BJ (cell line): Measurements from ENCODE around the gene CUBN. TPM values are rescaled to one million over a fixed set of nuclear protein-coding genes. Genes with fewer than 3 reads are reported as not detected.

Source experiments
- CTCF ChIA-PET: fragments of 350-600 bp; formaldehyde crosslinking; extraction: SDS; loops from one replicate; lab custom pipeline; 2021; ENCODE audit warnings: antibody characterized with exemption, inconsistent platforms; lab: Yijun Ruan, JAX
- POLR2A ChIA-PET: fragments of 300-600 bp; sonication (Branson Sonifier 250); formaldehyde crosslinking; extraction: SDS; loops from one replicate; lab custom pipeline; 2021; ENCODE audit warnings: antibody characterized with exemption; lab: Charles Lee
- DNase-seq: peaks from one replicate; pipeline ENCODE4 v3.0.0-alpha.2; 2011; ENCODE audit warnings: low read depth
- H3K27me3 ChIP-seq: 2 replicates; pipeline ENCODE4 v1.6.0; 2011; ENCODE audit warnings: low read length; ENCODE audit not compliant: control insufficient read depth, insufficient read depth
- H3K36me3 ChIP-seq: 2 replicates; pipeline ENCODE4 v1.5.1; 2011; ENCODE audit warnings: low read length; ENCODE audit not compliant: control insufficient read depth, insufficient read depth
- H3K4me3 ChIP-seq: 2 replicates; pipeline ENCODE4 v1.5.1; 2011; ENCODE audit warnings: low read depth, mild to moderate bottlenecking, control low read depth, low read length
- CTCF ChIP-seq: IDR thresholded peaks from 2 replicates; pipeline ENCODE4 v1.5.1; 2011; ENCODE audit warnings: low read depth, mild to moderate bottlenecking, control low read depth, inconsistent platforms, low read length, moderate library complexity; ENCODE audit not compliant: insufficient read depth
- polyA plus RNA-seq: library from polyadenylated mRNA; depleted of rRNA; stranded (reverse); fragments of >200 nt; gene quantifications from 2 replicates; pipeline ENCODE4 v1.2.3, GENCODE V29; 2011

Gene CUBN
- polyA plus RNA-seq, 1 experiment = 0.39 TPM

GRCh38 chr10:16887565-16887964 is 242.0 kb downstream of the CUBN start:
- Histone ChIP-seq H3K36me3 (no peaks in the 10 kb centered on the region), H3K27me3 (0 out of 2 replicates have a peak, but pooled peaks cover 2% of the 10 kb centered on the region), H3K4me3 (no peak overlapping the region)
- ChIA-PET CTCF (interaction anchor here (0.5 kb wide), 1 partner anchor 303 kb away, joined by 4 read pairs; no protein-coding TSS in a partner anchor), POLR2A (no interaction called here)
- TF ChIP-seq CTCF = no peak
- no peak for DNase-seq

GRCh38 chr10:16886031-16886430 is 243.6 kb downstream of the CUBN start:
- H3K27me3 ChIP-seq = 0 out of 2 replicates have a peak, but pooled peaks cover 2% of the 10 kb centered on the region
- ChIA-PET CTCF (interaction anchor here (1.0 kb wide), 1 partner anchor 11 kb away, joined by 3 read pairs; no protein-coding TSS in a partner anchor), POLR2A (no interaction called here)
- H3K4me3 ChIP-seq = no peak overlapping the region
- no peak for DNase-seq
- TF ChIP-seq CTCF = no peak
- no peaks in the 10 kb centered on the region for H3K36me3 ChIP-seq

GRCh38 chr10:16884497-16884896 is 245.1 kb downstream of the CUBN start:
- Histone ChIP-seq H3K36me3 (no peaks in the 10 kb centered on the region), H3K4me3 (no peak overlapping the region), H3K27me3 (no peaks in the 10 kb centered on the region; the same call in 1 of the 2 replicates)
- CTCF ChIA-PET = interaction anchor here (0.8 kb wide), 1 partner anchor 57 kb away, joined by 4 read pairs; no protein-coding TSS in a partner anchor
- TF ChIP-seq CTCF = no peak
- POLR2A ChIA-PET = no interaction called here
- no peak for DNase-seq

- no peak for DNase-seq
- Histone ChIP-seq H3K36me3 (no peaks in the 10 kb centered on the region), H3K4me3 (no peak overlapping the region), H3K27me3 (no peaks in the 10 kb centered on the region; the same call in 1 of the 2 replicates)
- ChIA-PET POLR2A (no interaction called here), CTCF (no interaction called here)
- no peak for TF ChIP-seq CTCF
These were observed 246.5 kb downstream of the CUBN start for GRCh38 chr10:16883084-16883483.

GRCh38 chr10:16870331-16870730 is 259.3 kb downstream of the CUBN start:
- CTCF ChIA-PET = interaction anchor here (0.6 to 1.7 kb wide), 5 partner anchors 14 to 254 kb away, joined by 3 to 7 read pairs (median 3); no protein-coding TSS in a partner anchor

More at GRCh38 chr10:16870331-16870730, 259.3 kb downstream of the CUBN start:
- no peak overlapping the region for H3K4me3 ChIP-seq
- no peaks in the 10 kb centered on the region for H3K27me3 ChIP-seq
- H3K36me3 ChIP-seq = no peaks in the 10 kb centered on the region
- POLR2A ChIA-PET = no interaction called here
- no peak for DNase-seq
- TF ChIP-seq CTCF = no peak
